B cell (primary cell): ENCODE data around the gene RPL7L1. TPM values are rescaled to one million over a fixed set of nuclear protein-coding genes. Genes with fewer than 3 reads are reported as not detected.

Experiments used
- ATAC-seq: fragments of 200-7000 bp; cut with Tn5 transposase; one replicate; pipeline ENCODE4 v1.10.0; 2021; ENCODE audit warnings: low read depth, mild to moderate bottlenecking, moderate number of reproducible peaks, moderate library complexity
- CTCF ChIA-PET: fragments of 350-600 bp; sonication (Branson Sonifier 250); formaldehyde crosslinking; loops from one replicate; lab custom pipeline; 2021; ENCODE audit warnings: antibody characterized with exemption, inconsistent platforms; lab: Charles Lee
- POLR2A ChIA-PET: fragments of 350-600 bp; sonication (Branson Sonifier 250); formaldehyde crosslinking; loops from one replicate; lab custom pipeline; 2021; ENCODE audit warnings: antibody characterized with exemption; lab: Charles Lee
- DNase-seq: peaks from one replicate; pipeline ENCODE4 v3.0.0; 2013
- H2AFZ ChIP-seq: 2 replicates; pipeline ENCODE4 v1.6.1; 2012; ENCODE audit warnings: mild to moderate bottlenecking, low read depth, low read length; ENCODE audit not compliant: insufficient read depth, poor library complexity, severe bottlenecking
- H3K27ac ChIP-seq, 2 donors: 1 replicate in 1 of 2; 2 replicates in 1 of 2; pipeline ENCODE4 v1.5.1; 2012 to 2013; ENCODE audit warnings: low read length in 2 of 2, mild to moderate bottlenecking in 2 of 2, moderate library complexity in 1 of 2
- H3K27me3 ChIP-seq, 4 experiments: fragments of 200-600 bp in 1 of 4; sonication (generic) in 1 of 4; replicated peaks in 1 of 4; 1 replicate in 2 of 4; 2 replicates in 2 of 4; pipeline versions ENCODE4 v1.6.1 to v1.7.0; 2013 to 2016; ENCODE audit warnings: low read length in 3 of 4, mild to moderate bottlenecking in 2 of 4, mixed read lengths in 1 of 4, moderate library complexity in 1 of 4; ENCODE audit not compliant: insufficient read depth in 4 of 4, control insufficient read depth in 3 of 4; ENCODE audit errors: control extremely low read depth in 1 of 4
- H3K36me3 ChIP-seq, 2 experiments: replicated peaks in 1 of 2; 1 replicate in 1 of 2; 2 replicates in 1 of 2; pipeline versions ENCODE4 v1.6.1 to v1.7.1; 2013; ENCODE audit warnings: low read length in 1 of 2; ENCODE audit not compliant: insufficient read depth in 2 of 2, control insufficient read depth in 1 of 2; ENCODE audit errors: control extremely low read depth in 1 of 2, extremely low read depth in 1 of 2
- H3K4me1 ChIP-seq, 2 donors: fragments of 200-600 bp in 1 of 2; sonication (generic) in 1 of 2; 1 replicate in 1 of 2; 2 replicates in 1 of 2; pipeline versions ENCODE4 v1.5.1 to v1.6.1; 2013 to 2017; ENCODE audit warnings: low read length in 2 of 2; ENCODE audit not compliant: control insufficient read depth in 2 of 2, insufficient read depth in 2 of 2
- H3K4me2 ChIP-seq: replicated peaks from 2 replicates; pipeline ENCODE3; 2012; ENCODE audit warnings: mild to moderate bottlenecking, low read depth, low read length; ENCODE audit not compliant: poor library complexity, severe bottlenecking
- H3K4me3 ChIP-seq, 5 experiments: fragments of 200-600 bp in 1 of 5; sonication (generic) in 1 of 5; 1 replicate in 3 of 5; 2 replicates in 2 of 5; pipeline versions ENCODE4 v1.5.1 to v1.7.0; 2011 to 2016; ENCODE audit warnings: low read length in 4 of 5, mild to moderate bottlenecking in 4 of 5, low read depth in 2 of 5, control low read depth in 1 of 5, moderate library complexity in 1 of 5; ENCODE audit not compliant: insufficient read depth in 1 of 5; ENCODE audit errors: control extremely low read depth in 1 of 5, extremely low read depth in 1 of 5
- H3K79me2 ChIP-seq: fragments of 200-600 bp; sonication (generic); one replicate; pipeline ENCODE4 v1.6.0; 2016; ENCODE audit warnings: low read length; ENCODE audit not compliant: control insufficient read depth, insufficient read depth
- H3K9ac ChIP-seq: fragments of 200-600 bp; sonication (generic); 2 replicates; pipeline ENCODE4 v1.6.1; 2017; ENCODE audit warnings: mild to moderate bottlenecking, low read length, moderate library complexity
- H3K9me3 ChIP-seq, 3 donors: one replicate each; pipeline versions ENCODE4 v1.6.1 to v1.7.1; 2013; ENCODE audit warnings: low read length in 2 of 3; ENCODE audit not compliant: control insufficient read depth in 2 of 3, insufficient read depth in 1 of 3; ENCODE audit errors: control extremely low read depth in 1 of 3
- H4K20me1 ChIP-seq: 2 replicates; pipeline ENCODE4 v1.6.0; 2012; ENCODE audit warnings: mild to moderate bottlenecking, low read length; ENCODE audit not compliant: insufficient read depth, control insufficient read depth, poor library complexity, severe bottlenecking
- H3K27ac Mint-ChIP-seq: one replicate; pipeline ENCODE4 v1.8.0; 2021; ENCODE audit warnings: mixed read lengths
- H3K27me3 Mint-ChIP-seq: one replicate; pipeline ENCODE4 v1.8.0; 2021; ENCODE audit warnings: mixed read lengths
- H3K4me1 Mint-ChIP-seq: one replicate; pipeline ENCODE4 v1.8.0; 2021; ENCODE audit warnings: mixed read lengths
- H3K4me3 Mint-ChIP-seq: one replicate; pipeline ENCODE4 v1.8.0; 2021; ENCODE audit warnings: mixed read lengths
- H3K9me3 Mint-ChIP-seq: one replicate; pipeline ENCODE4 v1.8.0; 2022; ENCODE audit warnings: mixed read lengths; ENCODE audit not compliant: insufficient read depth
- EZH2 ChIP-seq: IDR thresholded peaks from 2 replicates; pipeline ENCODE4 v1.6.1; 2012; ENCODE audit warnings: borderline replicate concordance, low read depth, mild to moderate bottlenecking, moderate library complexity, low read length; ENCODE audit not compliant: insufficient read depth, poor library complexity, severe bottlenecking
- WGBS: methylation state at CpG from one replicate; pipeline ENCODE4 v1.1.5; 2013; ENCODE audit warnings: missing lambda C conversion rate; ENCODE audit not compliant: insufficient coverage; 5-methylcytosine and 5-hydroxymethylcytosine counted together
- intact Hi-C: fragments of 100-400 bp; cut with micrococcal nuclease; formaldehyde crosslinking; loops from one replicate; pipeline ENCODE4 v1.10.0; 2022
- polyA plus RNA-seq: library from polyadenylated mRNA; depleted of rRNA; stranded (reverse); fragments of >200 nt; gene quantifications from 2 replicates; pipeline ENCODE4 v1.2.3, GENCODE V29; 2012
- total RNA-seq, 2 donors: library from RNA; stranded (reverse); fragments of 120-200 nt in 1 of 2; gene quantifications; 1 replicate in 1 of 2; 2 replicates in 1 of 2; pipeline versions ENCODE4 v1.2.3 to v1.2.4, GENCODE V29; 2013 to 2022
- TF ChIP-seq, protein P1 (sequence below): fragments of 200-600 bp; IDR thresholded peaks from one replicate; pipeline ENCODE4 v1.8.0; 2022; ENCODE audit warnings: antibody characterized with exemption, mild to moderate bottlenecking

The RPL7L1 gene
- total and polyA plus RNA-seq, 2 donors (not counting 1 experiment from before 2014, with no cell fraction given), result 14.5 to 100 TPM

GRCh38 chr6:42899871-42900270 is 20.5 kb downstream of the RPL7L1 start:
- H3K9me3 ChIP-seq, result no peaks in the 10 kb centered on the region
- no peaks in the 10 kb centered on the region for H3K9me3 Mint-ChIP-seq
- TF ChIP-seq, protein P1, sequence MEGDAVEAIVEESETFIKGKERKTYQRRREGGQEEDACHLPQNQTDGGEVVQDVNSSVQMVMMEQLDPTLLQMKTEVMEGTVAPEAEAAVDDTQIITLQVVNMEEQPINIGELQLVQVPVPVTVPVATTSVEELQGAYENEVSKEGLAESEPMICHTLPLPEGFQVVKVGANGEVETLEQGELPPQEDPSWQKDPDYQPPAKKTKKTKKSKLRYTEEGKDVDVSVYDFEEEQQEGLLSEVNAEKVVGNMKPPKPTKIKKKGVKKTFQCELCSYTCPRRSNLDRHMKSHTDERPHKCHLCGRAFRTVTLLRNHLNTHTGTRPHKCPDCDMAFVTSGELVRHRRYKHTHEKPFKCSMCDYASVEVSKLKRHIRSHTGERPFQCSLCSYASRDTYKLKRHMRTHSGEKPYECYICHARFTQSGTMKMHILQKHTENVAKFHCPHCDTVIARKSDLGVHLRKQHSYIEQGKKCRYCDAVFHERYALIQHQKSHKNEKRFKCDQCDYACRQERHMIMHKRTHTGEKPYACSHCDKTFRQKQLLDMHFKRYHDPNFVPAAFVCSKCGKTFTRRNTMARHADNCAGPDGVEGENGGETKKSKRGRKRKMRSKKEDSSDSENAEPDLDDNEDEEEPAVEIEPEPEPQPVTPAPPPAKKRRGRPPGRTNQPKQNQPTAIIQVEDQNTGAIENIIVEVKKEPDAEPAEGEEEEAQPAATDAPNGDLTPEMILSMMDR, result no peak
- no peak for TF ChIP-seq EZH2
- H3K4me3 ChIP-seq, result no peak overlapping the region
- no peak overlapping the region for H3K27ac Mint-ChIP-seq
- H3K79me2 ChIP-seq, result no peaks in the 10 kb centered on the region
- no peak for DNase-seq
- peaks cover 5 to 8% of the 10 kb centered on the region in 2 donors for H3K4me1 ChIP-seq
- ATAC-seq, result no peak
- H3K4me3 Mint-ChIP-seq, result no peak overlapping the region
- H3K36me3 ChIP-seq, result no peaks in the 10 kb centered on the region
- intact Hi-C loops, result loop anchor here (1.0 to 5.0 kb wide), 6 partner anchors 10 to 607 kb away; partner anchors contain the start of genes GNMT and RPL7L1
- peaks cover 10% of the 10 kb centered on the region for H3K4me1 Mint-ChIP-seq
- ChIA-PET POLR2A (interaction anchor here (1.8 kb wide), 1 partner anchor 29 kb away, joined by 4 read pairs; the partner anchor contains the start of gene CNPY3), CTCF (interaction anchor here (0.7 to 4.7 kb wide), 13 partner anchors 8 to 247 kb away, joined by 3 to 68 read pairs (median 5); partner anchors contain the start of gene RRP36)
- H3K27ac ChIP-seq, result no peak overlapping the region
- no peak overlapping the region for H3K4me2 ChIP-seq
- no peaks in the 10 kb centered on the region for H4K20me1 ChIP-seq
- 100% methylated on average over 5 of the region's 8 CpGs for WGBS
- no peak overlapping the region for H3K9ac ChIP-seq
- no peak overlapping the region for H2AFZ ChIP-seq
- H3K27me3 ChIP-seq, result no peaks in the 10 kb centered on the region
- H3K27me3 Mint-ChIP-seq, result no peaks in the 10 kb centered on the region

DNA sequence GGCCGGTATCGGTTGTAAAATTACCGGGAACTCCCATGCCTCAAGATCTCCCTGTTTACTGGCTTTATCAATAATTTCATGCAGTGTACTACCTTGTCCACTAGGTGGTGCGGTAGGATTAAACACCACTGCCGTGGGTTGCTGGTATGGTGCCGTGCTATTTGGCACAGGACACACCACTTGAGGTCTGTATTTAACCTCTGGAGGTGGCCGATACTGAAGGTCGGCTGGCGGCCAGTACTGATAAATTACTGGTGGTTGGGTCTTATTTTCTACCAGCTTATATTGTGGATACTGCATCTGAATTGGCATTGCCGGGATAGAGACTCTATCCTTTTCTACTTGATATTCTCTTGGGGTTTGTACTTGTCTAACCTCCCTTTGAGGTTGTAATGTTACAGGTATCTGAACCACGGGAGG is 22.1 kb downstream of the RPL7L1 start:
- Mint-ChIP-seq H3K27ac (no peak overlapping the region), H3K4me3 (no peak overlapping the region), H3K27me3 (no peaks in the 10 kb centered on the region), H3K9me3 (no peaks in the 10 kb centered on the region), H3K4me1 (peaks cover 10% of the 10 kb centered on the region)
- ATAC-seq (peak; percentile 99), DNase-seq (peak; percentile 88)
- no peaks in the 10 kb centered on the region for H3K27me3 ChIP-seq
- WGBS, result 0% methylated on average over 8 of the region's 11 CpGs
- H3K9ac ChIP-seq, result no peak overlapping the region
- no peak overlapping the region for H3K4me2 ChIP-seq
- no peak overlapping the region for H3K4me3 ChIP-seq
- H4K20me1 ChIP-seq, result no peaks in the 10 kb centered on the region
- intact Hi-C loops, result loop anchor here (1.0 to 5.0 kb wide), 3 partner anchors 28 to 606 kb away; partner anchors contain the start of genes CNPY3 and GNMT
- H3K9me3 ChIP-seq, result no peaks in the 10 kb centered on the region
- TF ChIP-seq EZH2, result no peak
- TF ChIP-seq, protein P1, result peak; percentile 93
- peak overlapping the region; percentile 54 for H2AFZ ChIP-seq
- CTCF ChIA-PET, result interaction anchor here (0.6 to 4.7 kb wide), 19 partner anchors 11 to 428 kb away, joined by 3 to 68 read pairs (median 5); partner anchors contain the start of genes KLHDC3, MEA1, PEX6 and PPP2R5D
- H3K36me3 ChIP-seq, result no peaks in the 10 kb centered on the region
- POLR2A ChIA-PET, result interaction anchor here (1.1 to 1.8 kb wide), 2 partner anchors 23 to 27 kb away, joined by 3 to 4 read pairs; partner anchors contain the start of gene CNPY3
- H3K27ac ChIP-seq, result no peak overlapping the region
- no peaks in the 10 kb centered on the region for H3K79me2 ChIP-seq
- H3K4me1 ChIP-seq, result peaks cover 5 to 8% of the 10 kb centered on the region in 2 donors
